Body of pancreas (tissue), 4 donors: ENCODE results near the gene KEL. TPM values are rescaled to one million over a fixed set of nuclear protein-coding genes. Genes with fewer than 3 reads are reported as not detected.

Experiments used
- ATAC-seq: fragments of 150-250 bp; one replicate; pipeline ENCODE4 v1.9.1; 2016
- DNase-seq, 4 donors: peaks; one replicate each; pipeline ENCODE4 v3.0.0-alpha.2; 2019
- H3K27ac ChIP-seq, 4 donors: fragments of 200-600 bp; sonication (generic); 1 replicate in 3 of 4; 2 replicates in 1 of 4; pipeline versions ENCODE4 v1.5.1 to v1.6.1; 2016 to 2019; ENCODE audit warnings: mild to moderate bottlenecking in 1 of 4, mixed read lengths in 1 of 4, moderate library complexity in 1 of 4
- H3K27me3 ChIP-seq, 2 donors: fragments of 200-600 bp; sonication (generic); one replicate each; pipeline ENCODE4 v1.6.0; 2016; ENCODE audit warnings: mild to moderate bottlenecking in 1 of 2
- H3K36me3 ChIP-seq, 2 donors: fragments of 200-600 bp; sonication (generic); replicated peaks in 1 of 2; 2 replicates each; pipeline ENCODE4 v1.5.1; 2016; ENCODE audit warnings: low read depth in 2 of 2; ENCODE audit not compliant: insufficient read depth in 1 of 2
- H3K4me1 ChIP-seq: fragments of 200-600 bp; sonication (generic); one replicate; pipeline ENCODE4 v1.6.0; 2016
- H3K4me3 ChIP-seq, 2 donors: fragments of 200-600 bp; sonication (generic); 1 replicate in 1 of 2; 2 replicates in 1 of 2; pipeline ENCODE4 v1.5.1; 2016 to 2019
- H3K9me3 ChIP-seq, 3 donors: fragments of 200-600 bp; sonication (generic); 1 replicate in 2 of 3; 2 replicates in 1 of 3; pipeline ENCODE4 v1.5.1; 2016
- POLR2A ChIP-seq, 3 donors: fragments of 450-650 bp; IDR thresholded peaks; one replicate each; pipeline ENCODE4 v1.6.1; 2016; ENCODE audit warnings: antibody characterized with exemption in 3 of 3, mild to moderate bottlenecking in 2 of 3
- WGBS, 2 donors: methylation state at CpG; one replicate each; pipeline ENCODE4 v1.1.5; 2017; 5-methylcytosine and 5-hydroxymethylcytosine counted together
- intact Hi-C: fragments of 100-400 bp; cut with DNase I; formaldehyde crosslinking; loops from one replicate; pipeline ENCODE4 v1.15.1; 2023
- total RNA-seq, 2 donors: library from RNA; depleted of rRNA; stranded (reverse); fragments of >200 nt; gene quantifications; one replicate each; pipeline ENCODE4 v1.1.0, GENCODE V29; 2016
- TF ChIP-seq, protein P1 (sequence below), 7 experiments: fragments of 450-650 bp in 4 of 7; fragments of 200-600 bp in 3 of 7; sonication (generic) in 3 of 7; IDR thresholded peaks; one replicate each; pipeline ENCODE4 v1.5.1; 2016 to 2019; ENCODE audit warnings: antibody characterized with exemption in 7 of 7

KEL gene
- total RNA-seq, 2 donors from 2014 or later, result 0.33 TPM; not detected in 1

DNA sequence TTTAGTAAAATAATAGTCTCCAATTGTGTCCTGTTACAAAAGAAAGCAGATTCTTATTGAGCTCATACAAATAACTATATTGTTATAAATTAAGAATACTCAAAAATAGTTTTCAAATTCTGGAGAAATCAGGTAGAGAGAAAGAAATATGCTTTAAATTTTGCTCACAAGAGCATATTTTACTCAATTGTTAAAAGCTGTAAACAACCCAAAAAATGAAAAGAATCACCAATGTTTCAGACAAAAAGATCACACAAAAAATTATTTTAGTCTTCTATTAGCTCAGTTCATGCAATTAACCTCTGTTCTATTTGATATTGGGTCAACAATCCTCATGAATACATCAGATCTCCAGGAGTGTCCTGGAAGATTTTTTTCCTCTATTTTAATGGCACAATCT lies 58.0 kb downstream of the KEL start:
- intact Hi-C loops, result no loop called here
- Histone ChIP-seq H3K27ac (no peak overlapping the region), H3K27me3 (no peaks in the 10 kb centered on the region), H3K9me3 (no peaks in the 10 kb centered on the region), H3K4me3 (no peak overlapping the region), H3K4me1 (peaks cover 25% of the 10 kb centered on the region), H3K36me3 (no peaks in the 10 kb centered on the region)
- ATAC-seq (no peak), DNase-seq (no peak)
- TF ChIP-seq POLR2A (IDR thresholded peaks at IDR 0.05), result no peak
- TF ChIP-seq, protein P1, sequence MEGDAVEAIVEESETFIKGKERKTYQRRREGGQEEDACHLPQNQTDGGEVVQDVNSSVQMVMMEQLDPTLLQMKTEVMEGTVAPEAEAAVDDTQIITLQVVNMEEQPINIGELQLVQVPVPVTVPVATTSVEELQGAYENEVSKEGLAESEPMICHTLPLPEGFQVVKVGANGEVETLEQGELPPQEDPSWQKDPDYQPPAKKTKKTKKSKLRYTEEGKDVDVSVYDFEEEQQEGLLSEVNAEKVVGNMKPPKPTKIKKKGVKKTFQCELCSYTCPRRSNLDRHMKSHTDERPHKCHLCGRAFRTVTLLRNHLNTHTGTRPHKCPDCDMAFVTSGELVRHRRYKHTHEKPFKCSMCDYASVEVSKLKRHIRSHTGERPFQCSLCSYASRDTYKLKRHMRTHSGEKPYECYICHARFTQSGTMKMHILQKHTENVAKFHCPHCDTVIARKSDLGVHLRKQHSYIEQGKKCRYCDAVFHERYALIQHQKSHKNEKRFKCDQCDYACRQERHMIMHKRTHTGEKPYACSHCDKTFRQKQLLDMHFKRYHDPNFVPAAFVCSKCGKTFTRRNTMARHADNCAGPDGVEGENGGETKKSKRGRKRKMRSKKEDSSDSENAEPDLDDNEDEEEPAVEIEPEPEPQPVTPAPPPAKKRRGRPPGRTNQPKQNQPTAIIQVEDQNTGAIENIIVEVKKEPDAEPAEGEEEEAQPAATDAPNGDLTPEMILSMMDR (IDR thresholded peaks at IDR 0.05), result no peak

DNA sequence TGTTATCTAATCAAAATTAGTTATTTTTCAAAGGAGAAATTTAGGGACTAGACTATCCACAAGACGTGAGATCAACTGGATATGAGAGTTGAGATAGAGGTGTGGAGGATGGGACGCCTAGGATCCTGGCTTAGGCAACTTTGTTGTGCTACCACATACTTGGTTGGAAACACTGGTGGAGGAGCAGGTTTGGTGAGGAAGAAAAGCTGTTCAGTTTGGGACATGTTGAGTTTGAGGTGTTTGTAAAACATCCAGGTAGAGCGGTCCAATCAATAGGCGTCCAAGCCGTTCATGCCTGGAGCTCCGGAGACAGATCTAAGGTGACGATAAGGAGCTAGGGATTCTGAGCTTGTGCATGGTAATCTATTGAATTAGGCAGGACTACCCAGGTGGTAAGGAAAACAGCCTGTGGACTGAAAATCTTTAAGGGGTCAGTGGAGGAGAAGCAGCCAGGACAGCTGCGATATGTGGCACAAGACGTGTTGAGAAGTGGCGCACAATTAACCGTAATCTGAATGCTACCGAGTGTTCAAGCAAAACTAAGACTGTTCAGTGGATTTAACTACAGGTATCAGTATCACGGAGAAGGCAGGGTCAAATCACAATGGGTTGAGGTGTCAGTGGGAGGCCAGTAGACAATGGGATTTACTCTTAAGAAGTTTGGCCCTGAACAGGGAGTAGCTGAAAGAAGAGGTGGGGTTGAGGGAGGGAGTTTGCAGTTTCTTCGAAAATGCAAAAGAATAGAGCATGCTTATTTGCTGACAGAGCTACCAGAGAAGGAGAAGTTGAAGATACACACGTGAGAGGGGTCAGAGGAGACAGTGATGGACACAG lies 60.5 kb downstream of the KEL start:
- DNase-seq, result no peak
- Histone ChIP-seq H3K9me3 (no peaks in the 10 kb centered on the region), H3K4me3 (no peak overlapping the region), H3K27ac (peak overlapping the region in 1 of 4 donors; percentile 16), H3K4me1 (peaks cover 26% of the 10 kb centered on the region), H3K27me3 (no peaks in the 10 kb centered on the region), H3K36me3 (no peaks in the 10 kb centered on the region)
- peak; percentile 12 for ATAC-seq
- no peak for TF ChIP-seq POLR2A (IDR thresholded peaks at IDR 0.05)
- TF ChIP-seq, protein P1 (IDR thresholded peaks at IDR 0.05), result no peak
- intact Hi-C loops, result no loop called here
- 63 to 65% methylated on average over 15 of the region's 15 CpGs for WGBS, 2 donors

DNA sequence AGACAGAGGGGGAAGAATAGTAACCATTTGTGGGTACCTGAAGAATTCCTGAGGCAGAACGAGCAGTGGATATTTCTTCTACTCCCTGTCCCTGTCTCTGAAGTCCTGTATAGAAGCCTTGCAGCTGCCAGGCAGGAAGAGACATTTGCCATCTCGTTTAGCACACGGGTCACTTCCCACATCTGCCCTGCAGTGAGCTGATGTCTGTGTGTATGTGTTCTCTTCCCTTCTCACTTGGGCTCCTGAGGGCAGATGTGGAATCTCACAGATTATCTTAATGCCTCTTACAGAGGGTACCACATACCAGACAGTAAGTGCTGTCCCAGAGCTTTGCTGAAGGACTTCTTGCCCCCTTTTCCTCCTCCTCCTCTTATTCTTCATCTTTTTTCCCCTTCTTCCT lies 62.5 kb downstream of the KEL start:
- no peaks in the 10 kb centered on the region for H3K27me3 ChIP-seq
- ATAC-seq (no peak), DNase-seq (no peak)
- WGBS, 2 donors, result 22 to 36% methylated on average over 3 of the region's 3 CpGs
- H3K4me3 ChIP-seq, result no peak overlapping the region
- intact Hi-C loops, result no loop called here
- H3K4me1 ChIP-seq, result peaks cover 26% of the 10 kb centered on the region
- H3K9me3 ChIP-seq, result no peaks in the 10 kb centered on the region
- TF ChIP-seq, protein P1 (IDR thresholded peaks at IDR 0.05), result no peak
- TF ChIP-seq POLR2A (IDR thresholded peaks at IDR 0.05), result no peak
- peak overlapping the region in 3 of 4 donors; percentile 5 to 36 (median 24) for H3K27ac ChIP-seq
- H3K36me3 ChIP-seq, result no peaks in the 10 kb centered on the region

DNA sequence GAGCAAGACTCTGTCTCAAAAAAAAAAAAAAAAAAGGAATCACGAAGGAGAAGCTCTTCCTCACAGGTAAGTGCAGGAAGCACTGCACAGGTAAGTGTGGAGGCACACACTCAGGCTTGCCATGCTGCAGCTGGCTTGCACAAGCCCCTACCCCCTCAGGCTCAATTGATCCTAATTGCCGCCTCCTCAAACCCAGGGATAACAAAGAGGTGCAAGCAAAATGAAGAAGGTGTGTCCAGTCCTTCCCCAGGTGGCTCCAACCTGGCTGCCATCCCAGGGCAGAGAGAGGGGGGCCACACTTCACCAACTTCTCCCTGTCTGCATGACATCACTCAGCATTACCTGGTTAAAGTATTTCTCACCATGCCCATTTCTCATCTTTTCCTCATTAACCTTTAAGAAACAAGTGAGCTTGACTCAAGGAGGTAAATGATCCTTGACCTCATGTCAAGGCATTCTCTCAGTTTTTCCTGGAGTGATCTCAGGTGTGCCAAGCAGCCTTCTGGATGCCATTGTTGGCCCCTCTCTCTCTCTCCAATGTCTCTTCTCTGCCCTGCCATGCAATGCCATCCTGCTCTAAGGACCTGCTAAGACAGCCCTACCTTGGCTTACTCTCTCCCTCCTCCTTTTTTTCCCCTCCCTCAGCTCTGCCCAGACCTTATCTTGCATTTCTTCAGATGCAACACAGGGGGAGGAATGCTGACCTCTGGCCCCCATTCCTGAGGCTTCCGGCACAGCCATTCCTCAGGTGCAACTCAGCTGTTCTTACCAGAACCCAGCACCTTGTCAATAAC lies 63.6 kb downstream of the KEL start:
- 49 to 60% methylated on average over 3 of the region's 3 CpGs for WGBS, 2 donors
- DNase-seq, result peak in 3 of 4 donors; percentile 27 to 38 (median 32)

More for the DNA sequence above, 63.6 kb downstream of the KEL start:
- Histone ChIP-seq H3K4me1 (peaks cover 26% of the 10 kb centered on the region), H3K36me3 (no peaks in the 10 kb centered on the region), H3K27ac (peak overlapping the region in 1 of 4 donors; percentile 1), H3K27me3 (no peaks in the 10 kb centered on the region), H3K9me3 (no peaks in the 10 kb centered on the region), H3K4me3 (no peak overlapping the region)
- ATAC-seq, result peak; percentile 71
- TF ChIP-seq, protein P1 (IDR thresholded peaks at IDR 0.05), result no peak
- no peak for TF ChIP-seq POLR2A (IDR thresholded peaks at IDR 0.05)
- intact Hi-C loops, result no loop called here
